Panc1 (cell line): Measurements from ENCODE around the gene NFKBIB. TPM values are rescaled to one million over a fixed set of nuclear protein-coding genes. Genes with fewer than 3 reads are reported as not detected.

Source experiments
- ATAC-seq: fragments of 200-7000 bp; cut with Tn5 transposase; 2 replicates; pipeline ENCODE4 v1.9.1; 2020; ENCODE audit warnings: mild to moderate bottlenecking, moderate library complexity
- BruUV-seq: library from RNA; stranded (reverse); fragments of 400-500 nt; replicated peaks from 2 replicates; lab custom pipeline; 2021; lab: Mats Ljungman, UMichigan
- CTCF ChIA-PET: fragments of 300-600 bp; sonication (Branson Sonifier 250); formaldehyde crosslinking; loops from one replicate; lab custom pipeline; 2022; ENCODE audit warnings: antibody characterized with exemption; lab: Charles Lee
- POLR2A ChIA-PET: fragments of 300-600 bp; sonication (Branson Sonifier 250); formaldehyde crosslinking; loops from one replicate; lab custom pipeline; 2022; ENCODE audit warnings: antibody characterized with exemption; lab: Charles Lee
- DNase-seq: peaks from one replicate; pipeline ENCODE4 v3.0.0-alpha.2; 2010; ENCODE audit warnings: low read depth, low spot score
- H3K27ac ChIP-seq: 2 replicates; pipeline ENCODE4 v1.5.1; 2011; ENCODE audit warnings: mild to moderate bottlenecking, low read length, inconsistent platforms
- H3K27me3 ChIP-seq: fragments of 200-500 bp; sonication (Bioruptor generic); 2 replicates; pipeline ENCODE4 v1.6.0; 2014; ENCODE audit warnings: low read length, inconsistent platforms; ENCODE audit not compliant: control insufficient read depth, insufficient read depth
- H3K36me3 ChIP-seq: fragments of 200-500 bp; sonication (Bioruptor generic); 2 replicates; pipeline ENCODE4 v1.5.1; 2014; ENCODE audit warnings: inconsistent platforms, mild to moderate bottlenecking, low read length, moderate library complexity; ENCODE audit not compliant: control insufficient read depth, insufficient read depth
- H3K4me1 ChIP-seq: 2 replicates; pipeline ENCODE4 v1.5.1; 2011; ENCODE audit warnings: inconsistent platforms, mild to moderate bottlenecking, low read length, moderate library complexity; ENCODE audit not compliant: control insufficient read depth, insufficient read depth
- H3K4me3 ChIP-seq, 2 experiments: 2 replicates each; pipeline ENCODE4 v1.5.1; 2011 to 2012; ENCODE audit warnings: low read depth in 2 of 2, low read length in 2 of 2, mild to moderate bottlenecking in 2 of 2, inconsistent platforms in 1 of 2, moderate library complexity in 1 of 2
- H3K9me3 ChIP-seq: fragments of 200-500 bp; sonication (Bioruptor generic); 2 replicates; pipeline ENCODE4 v1.5.1; 2014; ENCODE audit warnings: low read depth, mild to moderate bottlenecking, inconsistent platforms, low read length, moderate library complexity; ENCODE audit not compliant: control insufficient read depth, insufficient read depth
- CTCF ChIP-seq: fragments of 450-650 bp; IDR thresholded peaks from 2 replicates; pipeline ENCODE4 v1.5.1; 2017; ENCODE audit warnings: mild to moderate bottlenecking
- POLR2AphosphoS5 ChIP-seq: IDR thresholded peaks from 2 replicates; pipeline ENCODE4 v1.6.1; 2012; ENCODE audit warnings: mild to moderate bottlenecking, low read depth, low read length, moderate library complexity
- SIN3A ChIP-seq: IDR thresholded peaks from 2 replicates; pipeline ENCODE4 v1.6.1; 2012; ENCODE audit warnings: low read depth, mild to moderate bottlenecking, low read length, moderate library complexity, borderline replicate concordance; ENCODE audit not compliant: insufficient read depth
- TCF7L2 ChIP-seq: IDR thresholded peaks from 2 replicates; pipeline ENCODE4 v1.6.1; 2011; ENCODE audit warnings: mild to moderate bottlenecking, low read depth, low read length, inconsistent platforms
- in situ Hi-C: cut with HindIII; loops from 2 replicates; pipeline ENCODE4 v1.10.0; 2016; ENCODE audit warnings: low sequenced_read_pairs, low pct_unique_long_range_greater_than_20kb
- intact Hi-C: fragments of 100-400 bp; cut with micrococcal nuclease; formaldehyde crosslinking; loops from one replicate; pipeline ENCODE4 v1.10.0; 2022; ENCODE audit not compliant: unreplicated experiment
- total RNA-seq: library from RNA; stranded (reverse); gene quantifications from one replicate; pipeline ENCODE4 v1.2.1, GENCODE V29; 2021; ENCODE audit not compliant: unreplicated experiment
- TF ChIP-seq, protein P1 (sequence below), 2 experiments: IDR thresholded peaks; 2 replicates each; pipeline ENCODE4 v1.6.1; 2011 to 2012; ENCODE audit warnings: low read depth in 2 of 2, control low read depth in 1 of 2, low read length in 1 of 2, mild to moderate bottlenecking in 1 of 2, moderate library complexity in 1 of 2; ENCODE audit not compliant: insufficient read depth in 1 of 2

Gene NFKBIB
- total RNA-seq, 1 experiment from 2014 or later, result 185 TPM

- Histone ChIP-seq H3K36me3 (no peaks in the 10 kb centered on the region; the same call in 1 of the 2 replicates), H3K27ac (peak overlapping the region; percentile 89), H3K4me1 (peaks cover 24% of the 10 kb centered on the region), H3K4me3 (peak overlapping the region; percentile 55 to 75), H3K9me3 (peaks cover 6% of the 10 kb centered on the region; the same call in 1 of the 2 replicates), H3K27me3 (no peaks in the 10 kb centered on the region)
- intact Hi-C loops (no loop called here), in situ Hi-C loops (no loop called here)
- ChIA-PET CTCF (interaction anchor here (0.5 to 1.6 kb wide), 9 partner anchors 13 to 261 kb away, joined by 3 to 19 read pairs (median 6); partner anchors contain the start of genes MRPS12 and SARS2), POLR2A (interaction anchor here (0.6 to 1.7 kb wide), 14 partner anchors 9 to 281 kb away, joined by 3 to 30 read pairs (median 6); partner anchors contain the start of genes EIF3K, HNRNPL, MRPS12 and SARS2)
- DNase-seq (peak; percentile 57), ATAC-seq (no peak)
- no TSS peak for BruUV-seq
- TF ChIP-seq POLR2AphosphoS5 (no peak; the same call in 1 of the 2 replicates), TCF7L2 (no peak), SIN3A (no peak), CTCF (no peak)
- TF ChIP-seq, protein P1, sequence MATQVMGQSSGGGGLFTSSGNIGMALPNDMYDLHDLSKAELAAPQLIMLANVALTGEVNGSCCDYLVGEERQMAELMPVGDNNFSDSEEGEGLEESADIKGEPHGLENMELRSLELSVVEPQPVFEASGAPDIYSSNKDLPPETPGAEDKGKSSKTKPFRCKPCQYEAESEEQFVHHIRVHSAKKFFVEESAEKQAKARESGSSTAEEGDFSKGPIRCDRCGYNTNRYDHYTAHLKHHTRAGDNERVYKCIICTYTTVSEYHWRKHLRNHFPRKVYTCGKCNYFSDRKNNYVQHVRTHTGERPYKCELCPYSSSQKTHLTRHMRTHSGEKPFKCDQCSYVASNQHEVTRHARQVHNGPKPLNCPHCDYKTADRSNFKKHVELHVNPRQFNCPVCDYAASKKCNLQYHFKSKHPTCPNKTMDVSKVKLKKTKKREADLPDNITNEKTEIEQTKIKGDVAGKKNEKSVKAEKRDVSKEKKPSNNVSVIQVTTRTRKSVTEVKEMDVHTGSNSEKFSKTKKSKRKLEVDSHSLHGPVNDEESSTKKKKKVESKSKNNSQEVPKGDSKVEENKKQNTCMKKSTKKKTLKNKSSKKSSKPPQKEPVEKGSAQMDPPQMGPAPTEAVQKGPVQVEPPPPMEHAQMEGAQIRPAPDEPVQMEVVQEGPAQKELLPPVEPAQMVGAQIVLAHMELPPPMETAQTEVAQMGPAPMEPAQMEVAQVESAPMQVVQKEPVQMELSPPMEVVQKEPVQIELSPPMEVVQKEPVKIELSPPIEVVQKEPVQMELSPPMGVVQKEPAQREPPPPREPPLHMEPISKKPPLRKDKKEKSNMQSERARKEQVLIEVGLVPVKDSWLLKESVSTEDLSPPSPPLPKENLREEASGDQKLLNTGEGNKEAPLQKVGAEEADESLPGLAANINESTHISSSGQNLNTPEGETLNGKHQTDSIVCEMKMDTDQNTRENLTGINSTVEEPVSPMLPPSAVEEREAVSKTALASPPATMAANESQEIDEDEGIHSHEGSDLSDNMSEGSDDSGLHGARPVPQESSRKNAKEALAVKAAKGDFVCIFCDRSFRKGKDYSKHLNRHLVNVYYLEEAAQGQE (IDR thresholded peaks at IDR 0.05; ENCODE audit: insufficient read depth in 1 of 2, low read depth in 2 of 2, low read length in 1 of 2), result no peak
Observed at GRCh38 chr19:38900202-38900629, 447 bp downstream of the NFKBIB start.

GRCh38 chr19:38900743-38901190, 998 bp downstream of the NFKBIB start:
- no peaks in the 10 kb centered on the region; the same call in 1 of the 2 replicates for H3K36me3 ChIP-seq
- peak overlapping the region; percentile 89 for H3K27ac ChIP-seq
- H3K9me3 ChIP-seq, result peaks cover 6% of the 10 kb centered on the region; the same call in 1 of the 2 replicates
- peak overlapping the region; percentile 55 to 75 for H3K4me3 ChIP-seq
- ChIA-PET CTCF (interaction anchor here (0.6 to 1.6 kb wide), 6 partner anchors 13 to 262 kb away, joined by 3 to 19 read pairs (median 6); partner anchors contain the start of genes MRPS12 and SARS2), POLR2A (interaction anchor here (0.6 to 1.7 kb wide), 11 partner anchors 9 to 254 kb away, joined by 3 to 30 read pairs (median 6); partner anchors contain the start of genes HNRNPL, MRPS12 and SARS2)
- H3K4me1 ChIP-seq, result peaks cover 24% of the 10 kb centered on the region
- in situ Hi-C loops, result no loop called here
- DNase-seq (no peak), ATAC-seq (no peak)
- TF ChIP-seq TCF7L2 (no peak), POLR2AphosphoS5 (0 out of 2 replicates have a peak, but pooled peaks have one; percentile 54)
- no peaks in the 10 kb centered on the region for H3K27me3 ChIP-seq
- intact Hi-C loops, result no loop called here
- BruUV-seq, result TSS peak; percentile 92

GRCh38 chr19:38901683-38902082, 1.9 kb downstream of the NFKBIB start:
- TF ChIP-seq CTCF (no peak), TCF7L2 (no peak), POLR2AphosphoS5 (no peak), SIN3A (no peak)
- TF ChIP-seq, protein P1 (IDR thresholded peaks at IDR 0.05; ENCODE audit: insufficient read depth in 1 of 2, low read depth in 2 of 2, low read length in 1 of 2), result no peak
- ATAC-seq, result no peak
- H3K4me1 ChIP-seq, result peaks cover 24% of the 10 kb centered on the region
- no TSS peak for BruUV-seq
- in situ Hi-C loops (no loop called here), intact Hi-C loops (no loop called here)
- H3K9me3 ChIP-seq, result peaks cover 6% of the 10 kb centered on the region; the same call in 1 of the 2 replicates
- no peak overlapping the region for H3K4me3 ChIP-seq
- CTCF ChIA-PET, result no interaction called here
- H3K27ac ChIP-seq, result no peak overlapping the region
- H3K36me3 ChIP-seq, result no peaks in the 10 kb centered on the region; the same call in 1 of the 2 replicates
- POLR2A ChIA-PET, result no interaction called here
- no peak for DNase-seq
- H3K27me3 ChIP-seq, result no peaks in the 10 kb centered on the region
